Activated CD4-positive, alpha-beta T cell treated with anti-CD3 and anti-CD28 coated beads for 4 hours (primary cell): ENCODE measurements around the gene CHD6.

ENCODE experiments used
- DNase-seq, 2 donors: peaks; one replicate each; pipeline ENCODE4 v3.0.0-alpha.2; 2020

The CHD6 gene

GRCh38 chr20:41361757-41362747 lies 256.1 kb downstream of the CHD6 start:
- DNase-seq: no peak

GRCh38 chr20:41360831-41361756 lies 257.1 kb downstream of the CHD6 start:
- no peak for DNase-seq

GRCh38 chr20:41359541-41360011 lies 258.6 kb downstream of the CHD6 start:
- no peak for DNase-seq

GRCh38 chr20:41358717-41359116 lies 259.5 kb downstream of the CHD6 start:
- no peak for DNase-seq

- no peak for DNase-seq
Observed at GRCh38 chr20:41358230-41358629, 259.9 kb downstream of the CHD6 start.

GRCh38 chr20:41357424-41358163 lies 260.6 kb downstream of the CHD6 start:
- DNase-seq: no peak

- no peak for DNase-seq
Observed at GRCh38 chr20:41356951-41357350, 261.2 kb downstream of the CHD6 start.

- no peak for DNase-seq
Observed at GRCh38 chr20:41355598-41356203, 262.5 kb downstream of the CHD6 start.

- DNase-seq: no peak
Observed at GRCh38 chr20:41355192-41355591, 263.0 kb downstream of the CHD6 start.

GRCh38 chr20:41353530-41353929 lies 264.6 kb downstream of the CHD6 start:
- no peak for DNase-seq

GRCh38 chr20:41352666-41353065 lies 265.5 kb downstream of the CHD6 start:
- DNase-seq: no peak

GRCh38 chr20:41352106-41352505 lies 266.1 kb downstream of the CHD6 start:
- DNase-seq: no peak
